ES-I3 (cell line): ENCODE data around the gene POLR2L.

Experiments
- H3K36me3 ChIP-seq: 2 replicates; pipeline ENCODE4 v1.6.1; 2013; ENCODE audit warnings: mild to moderate bottlenecking, low read length, control low read depth, moderate library complexity; ENCODE audit not compliant: insufficient read depth
- H3K4me1 ChIP-seq: 2 replicates; pipeline ENCODE4 v1.6.1; 2013; ENCODE audit warnings: mild to moderate bottlenecking, control low read depth, low read length; ENCODE audit not compliant: insufficient read depth
- H3K9ac ChIP-seq: 2 replicates; pipeline ENCODE4 v1.6.1; 2013; ENCODE audit warnings: low read depth, mild to moderate bottlenecking, low read length, moderate library complexity
- H3K9me3 ChIP-seq: 2 replicates; pipeline ENCODE4 v1.6.1; 2013; ENCODE audit warnings: mild to moderate bottlenecking, low read length, moderate library complexity; ENCODE audit not compliant: control insufficient read depth, insufficient read depth

Gene POLR2L

DNA sequence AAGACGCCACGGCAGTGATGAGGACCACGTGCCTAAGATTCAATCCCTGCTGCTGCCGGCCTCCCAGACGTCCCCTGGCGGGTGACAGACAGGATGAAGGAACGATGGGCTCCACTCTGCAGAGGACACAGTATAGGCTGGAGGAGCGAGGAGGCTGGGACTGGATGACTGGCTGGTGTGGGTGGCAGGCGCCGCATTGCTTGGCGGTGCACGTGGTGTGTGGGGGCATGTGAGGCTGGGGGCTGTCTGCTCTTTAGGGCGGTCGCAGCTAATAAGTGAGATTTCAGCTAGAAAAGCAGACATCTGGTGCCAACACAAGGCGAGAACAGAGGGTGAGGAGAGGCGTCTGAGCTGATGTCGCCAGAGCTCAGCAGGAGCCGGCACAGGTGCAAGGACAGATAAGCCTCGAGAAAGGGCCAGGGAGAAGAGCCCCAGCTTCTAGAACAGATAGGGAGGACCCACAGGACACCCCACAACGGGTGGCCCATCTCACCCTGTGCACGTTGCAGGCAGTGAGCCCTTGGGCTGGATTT is 33.5 kb upstream of the POLR2L start:
- Histone ChIP-seq H3K4me1 (no peaks in the 10 kb centered on the region), H3K9ac (no peak overlapping the region), H3K36me3 (peaks cover 8% of the 10 kb centered on the region), H3K9me3 (no peaks in the 10 kb centered on the region)

DNA sequence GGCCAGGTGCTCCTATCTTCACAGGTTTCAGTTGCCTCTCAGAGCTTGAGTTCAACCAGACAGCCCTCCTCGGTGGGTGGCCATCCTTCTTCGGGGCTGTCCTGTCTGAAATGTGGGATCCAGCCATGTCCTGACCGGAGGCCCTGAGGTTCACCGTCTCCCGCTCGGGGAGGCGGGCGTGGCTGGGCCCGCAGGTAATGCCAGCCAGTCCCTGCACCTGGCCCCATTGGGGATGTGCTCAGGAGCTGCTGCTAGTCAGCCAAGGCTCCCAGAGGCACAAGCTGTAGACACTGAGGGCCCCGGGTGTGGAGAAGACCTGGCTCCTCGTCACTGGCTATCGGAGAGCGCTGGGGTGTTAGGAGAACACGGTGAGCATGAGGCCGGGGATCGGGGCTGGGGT is 32.9 kb upstream of the POLR2L start:
- no peaks in the 10 kb centered on the region; the same call in 1 of the 2 replicates for H3K4me1 ChIP-seq
- peaks cover 8% of the 10 kb centered on the region for H3K36me3 ChIP-seq
- H3K9me3 ChIP-seq = no peaks in the 10 kb centered on the region
- no peak overlapping the region for H3K9ac ChIP-seq

GRCh38 chr11:873706-874105 is 31.4 kb upstream of the POLR2L start:
- Histone ChIP-seq H3K36me3 (peaks cover 6% of the 10 kb centered on the region), H3K4me1 (no peaks in the 10 kb centered on the region; the same call in 1 of the 2 replicates), H3K9ac (no peak overlapping the region), H3K9me3 (no peaks in the 10 kb centered on the region)

GRCh38 chr11:872799-873198 is 30.5 kb upstream of the POLR2L start:
- Histone ChIP-seq H3K4me1 (no peaks in the 10 kb centered on the region; the same call in 1 of the 2 replicates), H3K9me3 (no peaks in the 10 kb centered on the region), H3K9ac (no peak overlapping the region), H3K36me3 (peaks cover 6% of the 10 kb centered on the region)

DNA sequence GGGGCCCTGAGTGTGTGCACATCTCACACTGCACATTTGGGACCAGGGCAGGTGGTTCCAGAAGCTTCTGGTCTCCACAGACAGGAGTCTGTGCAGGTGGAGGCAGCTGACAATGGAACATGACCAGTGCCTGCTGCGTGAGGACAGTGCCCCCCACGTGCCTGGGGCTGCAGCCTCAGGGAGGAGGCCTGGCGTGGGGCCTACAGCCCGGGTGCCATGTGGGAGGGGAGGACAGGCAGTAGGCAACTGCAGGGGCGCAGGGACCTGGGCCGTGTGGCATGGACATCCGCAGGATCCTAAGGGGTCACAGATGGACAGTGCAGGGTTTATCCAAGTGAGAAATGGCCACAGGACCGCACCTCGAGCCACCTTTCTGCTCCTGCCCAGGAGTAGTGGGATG is 29.1 kb upstream of the POLR2L start:
- Histone ChIP-seq H3K4me1 (no peaks in the 10 kb centered on the region; the same call in 1 of the 2 replicates), H3K36me3 (peaks cover 6% of the 10 kb centered on the region), H3K9me3 (no peaks in the 10 kb centered on the region), H3K9ac (no peak overlapping the region)

DNA sequence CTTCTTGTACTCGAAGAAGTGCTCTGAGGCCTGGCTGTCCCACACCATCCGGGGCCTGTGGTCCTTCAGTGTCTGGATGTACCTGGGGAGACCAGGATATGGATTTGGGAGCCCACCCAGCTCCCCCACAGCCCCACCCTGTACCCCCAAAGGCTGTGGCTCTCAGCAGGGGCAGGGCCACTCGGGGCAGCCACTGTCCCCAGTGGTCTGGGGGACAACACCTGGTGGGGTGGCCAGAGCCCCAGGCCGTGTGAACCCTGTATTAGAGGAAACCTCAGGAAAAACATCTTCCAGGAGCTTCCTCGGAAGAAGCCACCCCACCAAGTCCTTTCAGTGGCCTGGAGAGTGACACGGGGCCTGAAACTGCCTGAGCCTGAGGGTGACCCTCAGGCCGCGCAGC is 28.1 kb upstream of the POLR2L start:
- no peak overlapping the region for H3K9ac ChIP-seq
- no peaks in the 10 kb centered on the region for H3K36me3 ChIP-seq
- H3K4me1 ChIP-seq = no peaks in the 10 kb centered on the region; the same call in 1 of the 2 replicates
- H3K9me3 ChIP-seq = no peaks in the 10 kb centered on the region

GRCh38 chr11:870127-870413 is 27.7 kb upstream of the POLR2L start:
- H3K4me1 ChIP-seq = no peaks in the 10 kb centered on the region; the same call in 1 of the 2 replicates
- H3K36me3 ChIP-seq = no peaks in the 10 kb centered on the region
- H3K9me3 ChIP-seq = no peaks in the 10 kb centered on the region
- H3K9ac ChIP-seq = no peak overlapping the region

- Histone ChIP-seq H3K36me3 (no peaks in the 10 kb centered on the region), H3K4me1 (no peaks in the 10 kb centered on the region; the same call in 1 of the 2 replicates), H3K9ac (no peak overlapping the region), H3K9me3 (no peaks in the 10 kb centered on the region)
Observed at GRCh38 chr11:869399-870126, 27.2 kb upstream of the POLR2L start.

DNA sequence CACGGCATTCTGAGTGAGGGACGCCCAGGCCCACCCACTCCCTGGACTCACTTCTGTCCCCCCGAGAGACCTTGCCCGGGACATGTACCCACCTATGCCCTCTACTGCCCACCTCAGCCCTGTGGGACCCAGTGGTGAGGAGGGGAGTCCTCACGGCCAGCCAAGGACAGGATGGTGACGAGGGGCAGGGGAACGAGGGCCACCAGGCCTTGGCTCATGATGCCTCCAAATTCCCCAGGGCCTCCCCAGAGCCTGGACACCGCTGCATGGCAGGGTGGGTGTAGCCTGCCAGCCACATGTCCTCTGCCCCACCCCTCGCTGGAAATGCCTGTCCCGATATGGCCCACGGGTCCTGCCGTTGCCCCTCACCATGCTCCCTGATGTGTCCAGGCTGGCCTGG is 26.5 kb upstream of the POLR2L start:
- Histone ChIP-seq H3K36me3 (no peaks in the 10 kb centered on the region), H3K9me3 (no peaks in the 10 kb centered on the region), H3K9ac (no peak overlapping the region), H3K4me1 (peaks cover 2% of the 10 kb centered on the region; the same call in 1 of the 2 replicates)

GRCh38 chr11:868394-868793 is 26.1 kb upstream of the POLR2L start:
- Histone ChIP-seq H3K9ac (no peak overlapping the region), H3K4me1 (peaks cover 6% of the 10 kb centered on the region; the same call in 1 of the 2 replicates), H3K36me3 (no peaks in the 10 kb centered on the region)

DNA sequence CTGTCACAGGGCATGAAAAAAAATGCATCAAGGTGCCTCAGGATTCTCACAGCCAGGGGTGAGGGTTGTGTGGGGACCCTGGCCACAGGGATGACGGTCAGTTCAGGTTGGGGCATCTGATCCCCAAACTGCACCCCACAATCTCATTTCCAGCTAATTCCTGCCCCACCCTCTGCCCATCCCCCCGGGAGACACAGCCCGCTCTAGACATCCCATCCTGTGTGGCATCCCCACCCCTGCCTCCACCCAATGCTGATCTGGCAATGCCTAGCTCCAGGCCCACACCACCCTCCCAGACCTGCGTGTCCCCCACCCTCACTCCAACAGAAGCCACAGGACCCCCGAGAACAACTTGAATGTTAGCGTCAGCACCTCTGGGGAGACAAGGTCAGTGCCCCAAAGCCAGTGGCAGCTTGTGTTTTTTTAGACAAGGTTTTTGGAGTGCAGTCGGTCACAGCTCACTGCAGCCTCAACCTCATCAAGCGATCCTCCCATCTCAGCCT is 25.6 kb upstream of the POLR2L start:
- Histone ChIP-seq H3K4me1 (peaks cover 11% of the 10 kb centered on the region), H3K9me3 (no peaks in the 10 kb centered on the region), H3K9ac (no peak overlapping the region), H3K36me3 (no peaks in the 10 kb centered on the region)

More at GRCh38 chr11:868394-868793, 26.1 kb upstream of the POLR2L start:
- no peaks in the 10 kb centered on the region for H3K9me3 ChIP-seq

DNA sequence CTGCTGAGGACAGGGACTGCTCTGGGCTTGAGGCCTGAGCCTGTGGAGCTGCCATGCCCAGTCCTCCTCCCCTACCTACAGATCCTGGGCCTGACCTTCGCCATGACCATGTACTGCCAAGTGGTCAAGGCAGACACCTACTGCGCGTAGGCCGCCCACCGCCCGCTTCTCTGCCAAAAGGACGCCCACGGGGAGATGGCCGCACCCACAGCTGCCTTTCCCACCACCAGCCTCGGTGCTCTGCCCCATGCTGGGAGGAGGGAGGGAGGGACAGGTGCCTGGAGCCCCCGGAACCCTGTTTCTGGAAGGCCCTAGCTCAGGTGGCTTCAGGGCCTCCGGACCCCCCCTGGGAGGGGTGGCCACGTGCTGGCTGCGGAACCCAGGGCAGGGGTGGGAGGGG is 24.2 kb upstream of the POLR2L start:
- no peaks in the 10 kb centered on the region for H3K36me3 ChIP-seq
- H3K9me3 ChIP-seq = no peaks in the 10 kb centered on the region
- H3K4me1 ChIP-seq = peaks cover 21% of the 10 kb centered on the region
- H3K9ac ChIP-seq = no peak overlapping the region

DNA sequence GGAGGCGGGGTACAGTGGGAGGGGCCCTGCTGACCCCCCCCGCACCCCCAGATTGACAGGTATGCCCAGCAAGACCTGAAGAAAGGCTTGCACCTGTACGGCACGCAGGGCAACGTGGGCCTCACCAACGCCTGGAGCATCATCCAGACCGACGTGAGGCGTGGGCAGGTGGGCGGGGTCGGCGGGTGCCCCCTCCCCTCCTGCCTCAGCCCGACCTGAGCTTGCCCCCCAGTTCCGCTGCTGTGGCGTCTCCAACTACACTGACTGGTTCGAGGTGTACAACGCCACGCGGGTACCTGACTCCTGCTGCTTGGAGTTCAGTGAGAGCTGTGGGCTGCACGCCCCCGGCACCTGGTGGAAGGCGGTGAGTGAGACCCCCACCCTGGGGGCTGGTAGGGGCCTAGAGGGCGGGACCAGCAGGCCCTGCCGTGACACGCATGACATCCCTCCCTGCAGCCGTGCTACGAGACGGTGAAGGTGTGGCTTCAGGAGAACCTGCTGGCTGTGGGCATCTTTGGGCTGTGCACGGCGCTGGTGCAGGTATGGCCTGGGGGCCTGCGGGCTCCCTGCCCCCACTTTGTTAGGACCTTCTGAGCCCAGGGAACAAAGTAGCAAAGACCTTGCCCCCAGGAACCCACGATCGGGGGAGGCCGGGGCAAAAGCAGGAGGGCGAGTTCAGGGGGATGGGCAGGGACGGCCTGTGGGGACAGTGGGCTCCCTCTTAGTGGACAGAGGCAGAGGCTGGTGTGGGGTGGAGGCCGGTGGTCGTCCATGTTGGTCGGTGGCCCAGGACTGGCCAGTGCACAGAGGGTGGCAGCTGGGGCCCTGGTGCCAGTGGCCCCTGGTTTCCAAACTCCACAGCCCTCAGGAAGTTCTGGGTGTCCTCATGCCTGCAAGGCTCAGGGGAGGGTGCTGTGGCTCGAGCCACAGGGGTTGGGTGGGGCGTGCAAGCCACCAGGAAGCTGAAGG is 23.4 kb upstream of the POLR2L start:
- peaks cover 21% of the 10 kb centered on the region for H3K4me1 ChIP-seq
- H3K36me3 ChIP-seq = no peaks in the 10 kb centered on the region
- H3K9ac ChIP-seq = no peak overlapping the region
- no peaks in the 10 kb centered on the region for H3K9me3 ChIP-seq

DNA sequence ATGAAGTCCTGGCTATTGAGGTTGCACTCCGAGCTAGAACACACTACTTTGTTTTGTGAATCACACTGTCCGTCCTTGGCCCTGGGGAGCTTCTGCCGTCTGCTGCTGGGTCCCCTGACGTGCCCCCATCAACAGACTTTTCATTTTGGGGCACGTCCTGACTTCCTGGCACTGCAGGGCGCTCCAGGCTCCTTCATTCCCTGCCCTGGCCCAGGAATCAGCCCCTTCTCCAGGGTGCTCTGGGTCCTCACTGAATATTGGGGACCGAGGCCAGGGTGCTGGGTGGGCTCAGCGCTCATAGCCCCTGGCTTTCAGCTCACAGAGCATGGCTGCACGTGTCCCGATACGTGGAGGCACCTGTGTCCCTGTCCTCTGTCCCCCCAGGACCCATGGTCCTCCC is 22.6 kb upstream of the POLR2L start:
- Histone ChIP-seq H3K9ac (no peak overlapping the region), H3K9me3 (no peaks in the 10 kb centered on the region), H3K36me3 (no peaks in the 10 kb centered on the region), H3K4me1 (peaks cover 21% of the 10 kb centered on the region)
